ENCODE data around the gene CYTH3.
"Not testable (repeated sequence)": the region's sequence is repeated elsewhere in the genome, so short reads cannot be mapped to it uniquely, and the experiment has no call there.

The CYTH3 gene

GRCh38 chr7:6272481-6273323 lies at the start of gene CYTH3:
Gene CYTH3 (minus strand): TSS chr7:6272624. CDS start chr7:6272507, 117 bp downstream.
- peak; percentile 100 for DNase-seq (ENCODE audit: low spot score)

- no peak for DNase-seq (ENCODE audit: low spot score)
Observed at GRCh38 chr7:6320791-6321190, 48.4 kb upstream of the CYTH3 start.

- no peak for DNase-seq (ENCODE audit: low spot score)
Observed at GRCh38 chr7:6317797-6318438, 45.5 kb upstream of the CYTH3 start.

GRCh38 chr7:6316226-6316625 lies 43.8 kb upstream of the CYTH3 start:
- no peak for DNase-seq (ENCODE audit: low spot score)

GRCh38 chr7:6315746-6316145 lies 43.3 kb upstream of the CYTH3 start:
- no peak for DNase-seq (ENCODE audit: low spot score)

- no peak for DNase-seq (ENCODE audit: low spot score)
Observed at GRCh38 chr7:6310271-6310993, 38.0 kb upstream of the CYTH3 start.

- no peak for DNase-seq (ENCODE audit: low spot score)
Observed at GRCh38 chr7:6307762-6308161, 35.3 kb upstream of the CYTH3 start.

GRCh38 chr7:6306471-6306870 lies 34.0 kb upstream of the CYTH3 start:
- no peak for DNase-seq (ENCODE audit: low spot score)

- no peak for DNase-seq (ENCODE audit: low spot score)
Observed at GRCh38 chr7:6305330-6305729, 32.9 kb upstream of the CYTH3 start.

GRCh38 chr7:6301446-6301845 lies 29.0 kb upstream of the CYTH3 start:
- not testable (repeated sequence) for DNase-seq (ENCODE audit: low spot score)

- DNase-seq (ENCODE audit: low spot score), result no peak
Observed at GRCh38 chr7:6299774-6300173, 27.4 kb upstream of the CYTH3 start.

GRCh38 chr7:6294839-6295238 lies 22.4 kb upstream of the CYTH3 start:
- DNase-seq (ENCODE audit: low spot score), result no peak

- no peak for DNase-seq (ENCODE audit: low spot score)
Observed at GRCh38 chr7:6293202-6293601, 20.8 kb upstream of the CYTH3 start.

- not testable (repeated sequence) for DNase-seq (ENCODE audit: low spot score)
Observed at GRCh38 chr7:6291941-6292340, 19.5 kb upstream of the CYTH3 start.

GRCh38 chr7:6291531-6291930 lies 19.1 kb upstream of the CYTH3 start:
- DNase-seq (ENCODE audit: low spot score), result no peak

- DNase-seq (ENCODE audit: low spot score), result no peak
Observed at GRCh38 chr7:6290319-6290741, 17.9 kb upstream of the CYTH3 start.

GRCh38 chr7:6288270-6288860 lies 15.9 kb upstream of the CYTH3 start:
- DNase-seq (ENCODE audit: low spot score), result no peak

GRCh38 chr7:6286486-6286885 lies 14.1 kb upstream of the CYTH3 start:
- DNase-seq (ENCODE audit: low spot score), result no peak

- no peak for DNase-seq (ENCODE audit: low spot score)
Observed at GRCh38 chr7:6284461-6285360, 12.3 kb upstream of the CYTH3 start.

- no peak for DNase-seq (ENCODE audit: low spot score)
Observed at GRCh38 chr7:6284055-6284400, 11.6 kb upstream of the CYTH3 start.

- not testable (repeated sequence) for DNase-seq (ENCODE audit: low spot score)
Observed at GRCh38 chr7:6283391-6284054, 11.1 kb upstream of the CYTH3 start.
